ENCODE data around the gene PSME4. TPM values are rescaled to one million over a fixed set of nuclear protein-coding genes. Genes with fewer than 3 reads are reported as not detected.
A peak's percentile ranks its signal among the peaks of the same experiment; 100 is the strongest.
"Not testable (repeated sequence)": the region's sequence is repeated elsewhere in the genome, so short reads cannot be mapped to it uniquely, and the experiment has no call there.

The PSME4 gene
- total and polyA plus RNA-seq, 2 experiments from 2014 or later = 44.7 to 98.6 TPM

GRCh38 chr2:53933329-53933728 lies 37.5 kb downstream of the PSME4 start (continued):
- no peak for TF ChIP-seq ZNF462 (CRISPR knock-in tag; IDR thresholded peaks at IDR 0.05)
- TF ChIP-seq CREB1 (CRISPR knock-in tag; IDR thresholded peaks at IDR 0.05; ENCODE audit: low read depth) = no peak

GRCh38 chr2:53926321-53926720 lies 44.5 kb downstream of the PSME4 start:
- peaks cover 68% of the 10 kb centered on the region for H3K36me3 ChIP-seq (ENCODE audit: insufficient read depth)
- not testable (repeated sequence) for H2AFZ ChIP-seq; H3K9me3 Mint-ChIP-seq; ATAC-seq; H3K9me2 ChIP-seq (ENCODE audit: insufficient read depth); H3K27me3 ChIP-seq (ENCODE audit: insufficient read depth); H3K4me1 Mint-ChIP-seq; H3K27ac Mint-ChIP-seq; H3K4me1 ChIP-seq (ENCODE audit: insufficient read depth); H3K27me3 Mint-ChIP-seq (ENCODE audit: insufficient read depth, low read depth, poor library complexity); H3K4me3 Mint-ChIP-seq; H3F3A ChIP-seq (replicated peaks; ENCODE audit: low read depth); H3K79me2 ChIP-seq (replicated peaks; ENCODE audit: insufficient read depth); DNase-seq (ENCODE audit: low spot score); H3K4me2 ChIP-seq; H4K20me1 ChIP-seq (replicated peaks; ENCODE audit: insufficient read depth); H3K4me3 ChIP-seq
- peak overlapping the region; percentile 17; the same call in 1 of the 2 replicates for H3K27ac ChIP-seq (ENCODE audit: low read depth)
- peaks cover 78% of the 10 kb centered on the region for H3K36me3 Mint-ChIP-seq (ENCODE audit: low read depth)

GRCh38 chr2:53913721-53914120 lies 57.1 kb downstream of the PSME4 start:
- H3K27ac Mint-ChIP-seq = peak overlapping the region; percentile 44; the same call in 1 of the 2 replicates
- Histone ChIP-seq H3K79me2 (replicated peaks; ENCODE audit: insufficient read depth) (peaks cover 9% of the 10 kb centered on the region; the same call in 1 of the 2 replicates), H3K4me2 (no peak overlapping the region), H3K4me3 (no peak overlapping the region), H3F3A (replicated peaks; ENCODE audit: low read depth) (no peaks in the 10 kb centered on the region), H3K4me1 (ENCODE audit: insufficient read depth) (no peaks in the 10 kb centered on the region), H3K9me2 (ENCODE audit: insufficient read depth) (no peaks in the 10 kb centered on the region), H3K27me3 (ENCODE audit: insufficient read depth) (no peaks in the 10 kb centered on the region), H4K20me1 (replicated peaks; ENCODE audit: insufficient read depth) (no peaks in the 10 kb centered on the region), H2AFZ (no peak overlapping the region), H3K36me3 (ENCODE audit: insufficient read depth) (peaks cover 20% of the 10 kb centered on the region; the same call in 1 of the 2 replicates), H3K27ac (ENCODE audit: low read depth) (no peak overlapping the region)
- H3K9me3 Mint-ChIP-seq = no peaks in the 10 kb centered on the region
- H3K4me3 Mint-ChIP-seq = no peak overlapping the region
- H3K36me3 Mint-ChIP-seq (ENCODE audit: low read depth) = peaks cover 26% of the 10 kb centered on the region; the same call in 2 of the 3 replicates
- no peak for DNase-seq (ENCODE audit: low spot score)
- no peaks in the 10 kb centered on the region for H3K4me1 Mint-ChIP-seq
- peaks cover 2% of the 10 kb centered on the region for H3K27me3 Mint-ChIP-seq (ENCODE audit: insufficient read depth, low read depth, poor library complexity)
- no peak for ATAC-seq
- TF ChIP-seq CTCF (conservative IDR thresholded peaks at IDR 0.05; ENCODE audit: low read depth in 2 of 2) = no peak
- no peak for TF ChIP-seq CREB1 (CRISPR knock-in tag; IDR thresholded peaks at IDR 0.05; ENCODE audit: low read depth)
- no peak for TF ChIP-seq STAT1 (IDR thresholded peaks at IDR 0.05; ENCODE audit: unreplicated experiment)

Data from GM23338 (cell line).